GM19324 (cell line): ENCODE results near the gene DLD.

Source experiments
- ATAC-seq: cut with Tn5 transposase; IDR thresholded peaks from one replicate; pipeline ENCODE4 v1.9.1; 2021; ENCODE audit warnings: mild to moderate bottlenecking, moderate library complexity; ENCODE audit not compliant: unreplicated experiment, low FRiP score

DLD gene

DNA sequence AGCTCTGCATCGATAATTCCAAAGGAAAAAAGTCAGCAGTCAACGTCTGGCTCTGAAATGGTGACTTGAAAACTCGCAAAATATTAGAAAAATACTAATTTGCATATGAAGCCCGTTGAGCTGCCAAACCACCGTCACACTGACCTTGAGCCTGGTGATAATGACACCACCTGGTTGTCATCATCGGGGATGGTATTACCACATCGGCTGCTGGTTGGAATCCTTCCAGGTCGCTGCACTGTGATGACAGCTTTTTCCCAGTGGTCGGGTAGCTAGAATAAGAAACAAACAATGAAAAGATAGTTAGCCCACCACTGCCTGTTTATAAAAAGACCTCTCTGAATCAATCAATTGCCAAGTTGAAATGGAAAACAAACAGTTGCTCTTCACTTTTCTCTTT, 70.4 kb downstream of the DLD start:
- no peak for ATAC-seq

DNA sequence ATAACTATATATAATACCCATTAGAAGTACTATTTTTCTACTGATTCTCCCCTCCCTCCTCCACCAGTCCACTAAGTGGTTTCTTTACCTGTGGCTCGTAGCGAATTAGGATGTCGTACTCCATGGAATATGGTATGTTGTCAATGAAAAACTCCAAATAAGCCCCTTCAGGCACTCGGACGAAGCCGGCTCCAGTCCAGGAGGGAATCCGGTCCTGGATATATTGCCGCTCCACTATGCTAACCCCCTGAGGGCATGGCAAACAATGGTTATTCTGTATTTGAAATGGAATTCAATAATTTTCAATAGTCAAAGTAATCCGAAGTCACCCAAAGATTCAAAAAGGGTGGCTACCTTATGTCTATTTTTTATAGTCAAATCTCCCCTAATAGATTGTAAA, 71.8 kb downstream of the DLD start:
- ATAC-seq, result no peak

DNA sequence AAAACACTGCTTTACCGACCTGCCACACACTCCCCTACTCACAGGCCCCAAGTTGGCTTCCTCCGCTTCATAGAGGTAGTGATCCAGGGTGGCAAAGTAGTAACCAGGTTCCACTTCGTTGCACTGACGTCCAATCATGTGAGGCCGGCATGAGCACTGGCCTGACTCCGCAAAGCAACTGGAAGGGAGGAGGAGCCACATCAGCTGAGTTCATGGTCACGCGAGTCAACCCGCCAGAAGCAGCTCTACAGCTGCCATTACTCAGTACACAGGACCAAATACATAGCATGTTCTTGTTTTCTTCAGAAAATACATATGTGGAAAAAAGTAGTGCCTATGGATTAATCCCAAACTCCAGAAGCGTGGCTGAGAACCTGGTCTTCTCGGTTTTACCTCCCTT, 73.5 kb downstream of the DLD start:
- no peak for ATAC-seq

DNA sequence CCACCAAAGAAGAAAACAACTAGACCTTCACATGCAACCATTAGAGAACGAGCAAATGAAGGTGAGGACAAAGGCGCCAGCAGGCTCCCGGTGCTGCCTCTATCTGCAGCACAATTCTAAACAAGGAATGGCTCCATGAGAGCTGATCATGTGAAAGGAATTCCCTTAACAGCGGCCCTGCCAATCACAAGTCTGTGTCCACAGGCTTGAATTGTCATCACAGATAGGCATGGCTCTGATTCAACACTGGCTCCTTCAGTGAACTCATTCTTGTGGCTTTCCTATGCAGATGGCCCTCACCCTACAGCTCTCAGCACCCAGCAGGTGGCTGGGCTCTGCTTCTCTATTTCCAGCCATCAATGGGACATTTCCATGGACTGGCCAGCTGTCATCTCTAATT, 75.7 kb downstream of the DLD start:
- no peak for ATAC-seq

- no peak for ATAC-seq
Observed at GRCh38 chr7:107967420-107967819, 76.4 kb downstream of the DLD start.

GRCh38 chr7:107968449-107968848, 77.5 kb downstream of the DLD start:
- ATAC-seq, result no peak

- ATAC-seq, result no peak
Observed at GRCh38 chr7:107969856-107970255, 78.9 kb downstream of the DLD start.
